OCI-LY7 (cell line): ENCODE data around the gene MTG1. TPM values are rescaled to one million over a fixed set of nuclear protein-coding genes. Genes with fewer than 3 reads are reported as not detected.

Experiments
- BruUV-seq: library from RNA; stranded (reverse); fragments of 400-500 nt; replicated peaks from 2 replicates; lab custom pipeline; 2021; lab: Mats Ljungman, UMichigan
- CTCF ChIA-PET: fragments of 300-600 bp; sonication (Branson Sonifier 250); formaldehyde crosslinking; loops from one replicate; lab custom pipeline; 2022; ENCODE audit warnings: antibody characterized with exemption; ENCODE audit not compliant: unreplicated experiment; lab: Charles Lee
- POLR2A ChIA-PET: fragments of 300-600 bp; sonication (Branson Sonifier 250); formaldehyde crosslinking; loops from one replicate; lab custom pipeline; 2022; ENCODE audit warnings: antibody characterized with exemption; lab: Charles Lee
- DNase-seq: peaks from one replicate; pipeline ENCODE4 v3.0.0-alpha.2; 2015; ENCODE audit warnings: low spot score
- H2AFZ ChIP-seq: fragments of 200-600 bp; sonication (generic), shearing (Covaris generic); 2 replicates; pipeline ENCODE4 v1.6.1; 2014; ENCODE audit warnings: mild to moderate bottlenecking, antibody characterized with exemption, low read length, moderate library complexity
- H3K27ac ChIP-seq: fragments of 200-600 bp; sonication (generic); 2 replicates; pipeline ENCODE4 v1.5.1; 2014; ENCODE audit warnings: mixed run types, low read depth, mild to moderate bottlenecking, moderate library complexity, low read length, inconsistent platforms; ENCODE audit not compliant: poor library complexity, severe bottlenecking
- H3K36me3 ChIP-seq: fragments of 200-600 bp; sonication (generic); 2 replicates; pipeline ENCODE4 v1.6.1; 2014; ENCODE audit warnings: mild to moderate bottlenecking, antibody characterized with exemption, low read length, moderate library complexity, mixed read lengths; ENCODE audit not compliant: insufficient read depth
- H3K4me1 ChIP-seq: fragments of 200-600 bp; sonication (generic); 2 replicates; pipeline ENCODE4 v1.5.1; 2014; ENCODE audit warnings: mild to moderate bottlenecking, low read length; ENCODE audit not compliant: insufficient read depth, poor library complexity, severe bottlenecking
- H3K4me2 ChIP-seq: fragments of 200-600 bp; sonication (generic); 2 replicates; pipeline ENCODE4 v1.6.1; 2014; ENCODE audit warnings: mild to moderate bottlenecking, low read length
- H3K4me3 ChIP-seq: fragments of 200-600 bp; sonication (generic); 2 replicates; pipeline ENCODE4 v1.5.1; 2014; ENCODE audit warnings: mild to moderate bottlenecking, low read depth, low read length; ENCODE audit not compliant: poor library complexity, severe bottlenecking
- H3K79me2 ChIP-seq: fragments of 200-600 bp; sonication (generic); 2 replicates; pipeline ENCODE4 v1.6.1; 2016; ENCODE audit warnings: low read depth, mild to moderate bottlenecking, low read length, moderate library complexity, mixed read lengths; ENCODE audit not compliant: insufficient read depth
- H3K9me2 ChIP-seq: fragments of 200-600 bp; sonication (generic); 2 replicates; pipeline ENCODE4 v1.6.1; 2016; ENCODE audit warnings: mild to moderate bottlenecking, low read length, mixed read lengths; ENCODE audit not compliant: insufficient read depth
- H3K9me3 ChIP-seq: fragments of 200-600 bp; sonication (generic); 2 replicates; pipeline ENCODE4 v1.6.1; 2014; ENCODE audit warnings: mild to moderate bottlenecking, mixed run types, low read length, mixed read lengths
- H4K20me1 ChIP-seq: fragments of 200-600 bp; sonication (generic); 2 replicates; pipeline ENCODE4 v1.6.1; 2014; ENCODE audit warnings: mild to moderate bottlenecking, antibody characterized with exemption, low read length, moderate library complexity, mixed read lengths; ENCODE audit not compliant: insufficient read depth
- CTCF ChIP-seq: fragments of 200-600 bp; sonication (generic); conservative IDR thresholded peaks from 2 replicates; pipeline ENCODE4 v1.5.1; 2014; ENCODE audit warnings: mild to moderate bottlenecking, antibody characterized with exemption, low read length, moderate library complexity, mixed read lengths
- EZH2phosphoT487 ChIP-seq: fragments of 200-600 bp; sonication (generic); IDR thresholded peaks from 2 replicates; pipeline ENCODE4 v1.6.1; 2018; ENCODE audit warnings: low read depth, borderline replicate concordance, mild to moderate bottlenecking, mixed run types, antibody characterized with exemption, low read length, moderate library complexity, mixed read lengths
- intact Hi-C: fragments of 100-400 bp; cut with micrococcal nuclease; formaldehyde crosslinking; loops from one replicate; pipeline ENCODE4 v1.10.0; 2022; ENCODE audit not compliant: unreplicated experiment
- total RNA-seq, 2 experiments: library from RNA; depleted of rRNA in 1 of 2; stranded (reverse); fragments of >200 nt in 1 of 2; shearing (Covaris generic) in 1 of 2; gene quantifications; 2 replicates each; pipeline ENCODE4 v1.2.3, GENCODE V29; 2014 to 2022

Gene MTG1
- total RNA-seq, 2 experiments from 2014 or later = 85.6 to 101 TPM

- ChIA-PET CTCF (no interaction called here), POLR2A (interaction anchor here (0.8 to 1.0 kb wide), 2 partner anchors 32 to 34 kb away, joined by 3 to 5 read pairs; no protein-coding TSS in a partner anchor)
- H3K4me3 ChIP-seq = no peak overlapping the region
- peaks cover 7% of the 10 kb centered on the region for H3K4me1 ChIP-seq
- H3K27ac ChIP-seq = no peak overlapping the region
- H4K20me1 ChIP-seq = no peaks in the 10 kb centered on the region
- H3K4me2 ChIP-seq = no peak overlapping the region
- no peak overlapping the region for H2AFZ ChIP-seq
- no peaks in the 10 kb centered on the region for H3K9me3 ChIP-seq
- BruUV-seq = no TSS peak
- no peak for DNase-seq
- H3K9me2 ChIP-seq = no peaks in the 10 kb centered on the region
- intact Hi-C loops = loop anchor here (2.0 kb wide), 1 partner anchor 30 kb away; no protein-coding TSS in a partner anchor
- TF ChIP-seq EZH2phosphoT487 (no peak), CTCF (no peak)
- no peaks in the 10 kb centered on the region for H3K79me2 ChIP-seq
- 0 out of 2 replicates have a peak, but pooled peaks cover 2% of the 10 kb centered on the region for H3K36me3 ChIP-seq
Measured at GRCh38 chr10:133358925-133359310, 35.0 kb upstream of the MTG1 start.

- POLR2A ChIA-PET = interaction anchor here (0.6 to 1.0 kb wide), 3 partner anchors 32 to 35 kb away, joined by 3 to 7 read pairs (median 5); no protein-coding TSS in a partner anchor
Measured at GRCh38 chr10:133359554-133359971, 34.4 kb upstream of the MTG1 start.

More at GRCh38 chr10:133359554-133359971, 34.4 kb upstream of the MTG1 start:
- H3K79me2 ChIP-seq = no peaks in the 10 kb centered on the region
- H3K9me2 ChIP-seq = no peaks in the 10 kb centered on the region
- no peaks in the 10 kb centered on the region for H3K9me3 ChIP-seq
- H3K4me1 ChIP-seq = peaks cover 7% of the 10 kb centered on the region
- no peak overlapping the region for H3K4me3 ChIP-seq
- no peak overlapping the region for H2AFZ ChIP-seq
- TF ChIP-seq CTCF = no peak
- no peak for TF ChIP-seq EZH2phosphoT487
- H3K27ac ChIP-seq = no peak overlapping the region
- H4K20me1 ChIP-seq = no peaks in the 10 kb centered on the region
- DNase-seq = no peak
- CTCF ChIA-PET = no interaction called here
- H3K4me2 ChIP-seq = no peak overlapping the region
- 0 out of 2 replicates have a peak, but pooled peaks cover 2% of the 10 kb centered on the region for H3K36me3 ChIP-seq
- no TSS peak for BruUV-seq
- intact Hi-C loops = loop anchor here (2.0 kb wide), 1 partner anchor 29 kb away; no protein-coding TSS in a partner anchor
